GM12874 (cell line): Measurements from ENCODE around the gene ZNF239.

Experiments used
- CTCF ChIP-seq: IDR thresholded peaks from 2 replicates; pipeline ENCODE4 v1.5.1; 2011; ENCODE audit warnings: low read depth, mild to moderate bottlenecking, control low read depth, low read length, moderate library complexity; ENCODE audit not compliant: insufficient read depth

Gene ZNF239

GRCh38 chr10:43573250-43574000 is 991 bp downstream of the ZNF239 start:
- TF ChIP-seq CTCF = no peak

GRCh38 chr10:43570971-43571370 is 3.4 kb downstream of the ZNF239 start:
- no peak for TF ChIP-seq CTCF

DNA sequence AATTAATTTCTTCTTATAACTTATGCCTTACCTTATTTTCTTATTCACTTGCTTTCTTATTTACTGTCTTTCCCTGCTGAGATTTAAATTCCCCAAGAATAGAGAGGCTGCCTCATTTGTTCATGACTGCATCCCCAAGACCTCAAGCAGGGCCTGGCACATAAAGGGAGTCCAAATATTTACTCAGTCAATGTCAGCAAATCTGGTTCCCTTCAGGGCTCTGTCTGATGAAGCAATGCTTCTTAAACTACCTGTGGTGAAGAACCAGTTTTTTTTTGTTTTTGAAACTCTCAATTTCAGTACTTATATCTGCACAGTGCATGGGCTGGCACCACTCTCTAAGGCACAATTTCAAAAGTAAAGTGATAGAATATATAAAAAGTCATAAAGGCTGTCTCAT is 4.7 kb downstream of the ZNF239 start:
- no peak for TF ChIP-seq CTCF

- no peak for TF ChIP-seq CTCF
These were observed 17.2 kb downstream of the ZNF239 start for GRCh38 chr10:43557214-43557613.

- TF ChIP-seq CTCF = no peak
These were observed 49.8 kb downstream of the ZNF239 start for GRCh38 chr10:43524434-43525247.
